Loucy (cell line): ENCODE measurements around the gene SV2B.
A peak's percentile ranks its signal among the peaks of the same experiment; 100 is the strongest.

Experiments used
- H2AFZ ChIP-seq: fragments of 200-600 bp; sonication (generic); 2 replicates; pipeline ENCODE4 v1.6.0; 2016; ENCODE audit warnings: antibody characterized with exemption, mild to moderate bottlenecking, low read length, moderate library complexity
- H3F3A ChIP-seq: fragments of 200-600 bp; 2 replicates; pipeline ENCODE4 v1.6.0; 2016; ENCODE audit warnings: antibody characterized with exemption, low read depth, mild to moderate bottlenecking
- H3K27me3 ChIP-seq: fragments of 200-600 bp; sonication (generic); 2 replicates; pipeline ENCODE4 v1.6.1; 2014; ENCODE audit warnings: low read length, mild to moderate bottlenecking; ENCODE audit not compliant: insufficient read depth, poor library complexity, severe bottlenecking
- H3K36me3 ChIP-seq: fragments of 200-600 bp; sonication (generic); 2 replicates; pipeline ENCODE4 v1.6.1; 2016; ENCODE audit warnings: low read length; ENCODE audit not compliant: insufficient read depth
- H3K4me1 ChIP-seq: fragments of 200-600 bp; sonication (generic); 2 replicates; pipeline ENCODE4 v1.5.1; 2014; ENCODE audit warnings: low read length, mild to moderate bottlenecking; ENCODE audit not compliant: insufficient read depth, poor library complexity, severe bottlenecking
- H3K4me2 ChIP-seq: fragments of 200-600 bp; sonication (generic); 2 replicates; pipeline ENCODE4 v1.6.0; 2014; ENCODE audit warnings: antibody characterized with exemption, low read length, low read depth, mild to moderate bottlenecking; ENCODE audit not compliant: poor library complexity, severe bottlenecking
- H3K4me3 ChIP-seq: fragments of 200-600 bp; sonication (generic); 2 replicates; pipeline ENCODE4 v1.5.1; 2014; ENCODE audit warnings: low read length, mild to moderate bottlenecking, mixed read lengths; ENCODE audit not compliant: poor library complexity, severe bottlenecking
- H3K79me2 ChIP-seq: fragments of 200-600 bp; sonication (generic); 2 replicates; pipeline ENCODE4 v1.6.1; 2014; ENCODE audit warnings: low read length; ENCODE audit not compliant: insufficient read depth
- H3K9ac ChIP-seq: fragments of 200-600 bp; sonication (generic); 2 replicates; pipeline ENCODE4 v1.6.0; 2014; ENCODE audit warnings: mild to moderate bottlenecking, low read depth, low read length, moderate library complexity; ENCODE audit not compliant: poor library complexity, severe bottlenecking
- H3K9me2 ChIP-seq: fragments of 200-600 bp; sonication (generic); replicated peaks from 2 replicates; pipeline ENCODE4 v1.6.1; 2016; ENCODE audit warnings: low read depth, low read length, mixed read lengths
- H3K9me3 ChIP-seq: fragments of 200-600 bp; sonication (generic); 2 replicates; pipeline ENCODE4 v1.6.1; 2014; ENCODE audit warnings: mild to moderate bottlenecking, antibody characterized with exemption, low read length, low read depth; ENCODE audit not compliant: insufficient read depth
- H4K20me1 ChIP-seq: fragments of 200-600 bp; sonication (generic); 2 replicates; pipeline ENCODE4 v1.6.0; 2014; ENCODE audit warnings: antibody characterized with exemption, low read length, mild to moderate bottlenecking; ENCODE audit not compliant: insufficient read depth, poor library complexity, severe bottlenecking
- CTCF ChIP-seq: fragments of 200-600 bp; sonication (generic); conservative IDR thresholded peaks from 2 replicates; pipeline ENCODE4 v1.5.1; 2014; ENCODE audit warnings: mild to moderate bottlenecking, antibody characterized with exemption, low read length
- EZH2phosphoT487 ChIP-seq: fragments of 200-600 bp; IDR thresholded peaks from 2 replicates; pipeline ENCODE4 v1.6.1; 2018; ENCODE audit warnings: antibody characterized with exemption, mild to moderate bottlenecking, moderate library complexity, borderline replicate concordance

The SV2B gene

GRCh38 chr15:91302588-91303439 is 202.8 kb downstream of the SV2B start:
- no peaks in the 10 kb centered on the region for H4K20me1 ChIP-seq
- no peak overlapping the region for H3K9ac ChIP-seq
- H3K4me2 ChIP-seq = peak overlapping the region; percentile 23
- H3K79me2 ChIP-seq = no peaks in the 10 kb centered on the region
- peak; percentile 87 for TF ChIP-seq CTCF
- no peak for TF ChIP-seq EZH2phosphoT487
- no peaks in the 10 kb centered on the region for H3K9me3 ChIP-seq
- H3K27me3 ChIP-seq = no peaks in the 10 kb centered on the region
- H3K4me3 ChIP-seq = no peak overlapping the region
- H3K9me2 ChIP-seq = no peaks in the 10 kb centered on the region
- no peak overlapping the region for H2AFZ ChIP-seq
- H3K36me3 ChIP-seq = no peaks in the 10 kb centered on the region
- H3F3A ChIP-seq = no peaks in the 10 kb centered on the region
- H3K4me1 ChIP-seq = peaks cover 33% of the 10 kb centered on the region

- Histone ChIP-seq H3K4me2 (no peak overlapping the region), H3K36me3 (no peaks in the 10 kb centered on the region), H2AFZ (no peak overlapping the region), H3K4me3 (no peak overlapping the region), H3K9me3 (no peaks in the 10 kb centered on the region), H3K4me1 (peaks cover 46% of the 10 kb centered on the region), H3K9ac (no peak overlapping the region), H4K20me1 (no peaks in the 10 kb centered on the region), H3K9me2 (no peaks in the 10 kb centered on the region), H3K79me2 (no peaks in the 10 kb centered on the region), H3F3A (no peaks in the 10 kb centered on the region), H3K27me3 (no peaks in the 10 kb centered on the region)
- no peak for TF ChIP-seq CTCF
- TF ChIP-seq EZH2phosphoT487 = no peak
These were observed 204.2 kb downstream of the SV2B start for GRCh38 chr15:91304210-91304609.

- Histone ChIP-seq H4K20me1 (no peaks in the 10 kb centered on the region), H3K9ac (no peak overlapping the region), H3K36me3 (no peaks in the 10 kb centered on the region), H3K4me2 (no peak overlapping the region), H3F3A (no peaks in the 10 kb centered on the region), H3K9me2 (no peaks in the 10 kb centered on the region), H3K9me3 (no peaks in the 10 kb centered on the region), H3K79me2 (no peaks in the 10 kb centered on the region), H3K4me1 (peaks cover 52% of the 10 kb centered on the region), H3K27me3 (no peaks in the 10 kb centered on the region), H2AFZ (no peak overlapping the region), H3K4me3 (no peak overlapping the region)
- no peak for TF ChIP-seq EZH2phosphoT487
- no peak for TF ChIP-seq CTCF
These were observed 204.7 kb downstream of the SV2B start for GRCh38 chr15:91304786-91305185.
